Tibial artery (tissue), 4 donors: ENCODE data around the gene WIF1.

Source experiments
- DNase-seq, 2 donors: peaks; one replicate each; pipeline ENCODE4 v3.0.0-alpha.2; 2019
- H3K27ac ChIP-seq, 2 donors: fragments of 200-600 bp; sonication (generic) in 1 of 2; 1 replicate in 1 of 2; 2 replicates in 1 of 2; pipeline ENCODE4 v1.5.1; 2018 to 2019; ENCODE audit warnings: mild to moderate bottlenecking in 1 of 2
- H3K27me3 ChIP-seq, 2 donors: fragments of 200-600 bp; sonication (generic) in 1 of 2; one replicate each; pipeline versions ENCODE4 v1.5.1 to v1.6.0; 2016 to 2019
- H3K36me3 ChIP-seq, 3 donors: fragments of 200-600 bp; sonication (generic) in 2 of 3; one replicate each; pipeline ENCODE4 v1.5.1; 2016 to 2019; ENCODE audit warnings: mild to moderate bottlenecking in 2 of 3
- H3K4me1 ChIP-seq, 4 donors: fragments of 200-600 bp; sonication (generic) in 2 of 4; 1 replicate in 3 of 4; 2 replicates in 1 of 4; pipeline ENCODE4 v1.5.1; 2016 to 2019
- H3K4me3 ChIP-seq, 2 donors: fragments of 200-600 bp; sonication (generic) in 1 of 2; 1 replicate in 1 of 2; 2 replicates in 1 of 2; pipeline ENCODE4 v1.5.1; 2018 to 2019; ENCODE audit warnings: mild to moderate bottlenecking in 2 of 2
- H3K9me3 ChIP-seq, 3 donors: fragments of 200-600 bp; sonication (generic) in 1 of 3; one replicate each; pipeline ENCODE4 v1.5.1; 2016 to 2019
- intact Hi-C: fragments of 100-400 bp; cut with DNase I; formaldehyde crosslinking; loops from one replicate; pipeline ENCODE4 v1.15.0; 2023; ENCODE audit warnings: low total_unique reads
- TF ChIP-seq, protein P1 (sequence below), 2 experiments: fragments of 200-600 bp in 1 of 2; fragments of 450-650 bp in 1 of 2; IDR thresholded peaks; one replicate each; pipeline ENCODE4 v1.5.1; 2017 to 2019; ENCODE audit warnings: antibody characterized with exemption in 2 of 2, mild to moderate bottlenecking in 1 of 2, moderate library complexity in 1 of 2

Gene WIF1

GRCh38 chr12:65164774-65165173 is 43.7 kb upstream of the WIF1 start:
- TF ChIP-seq, protein P1, sequence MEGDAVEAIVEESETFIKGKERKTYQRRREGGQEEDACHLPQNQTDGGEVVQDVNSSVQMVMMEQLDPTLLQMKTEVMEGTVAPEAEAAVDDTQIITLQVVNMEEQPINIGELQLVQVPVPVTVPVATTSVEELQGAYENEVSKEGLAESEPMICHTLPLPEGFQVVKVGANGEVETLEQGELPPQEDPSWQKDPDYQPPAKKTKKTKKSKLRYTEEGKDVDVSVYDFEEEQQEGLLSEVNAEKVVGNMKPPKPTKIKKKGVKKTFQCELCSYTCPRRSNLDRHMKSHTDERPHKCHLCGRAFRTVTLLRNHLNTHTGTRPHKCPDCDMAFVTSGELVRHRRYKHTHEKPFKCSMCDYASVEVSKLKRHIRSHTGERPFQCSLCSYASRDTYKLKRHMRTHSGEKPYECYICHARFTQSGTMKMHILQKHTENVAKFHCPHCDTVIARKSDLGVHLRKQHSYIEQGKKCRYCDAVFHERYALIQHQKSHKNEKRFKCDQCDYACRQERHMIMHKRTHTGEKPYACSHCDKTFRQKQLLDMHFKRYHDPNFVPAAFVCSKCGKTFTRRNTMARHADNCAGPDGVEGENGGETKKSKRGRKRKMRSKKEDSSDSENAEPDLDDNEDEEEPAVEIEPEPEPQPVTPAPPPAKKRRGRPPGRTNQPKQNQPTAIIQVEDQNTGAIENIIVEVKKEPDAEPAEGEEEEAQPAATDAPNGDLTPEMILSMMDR (IDR thresholded peaks at IDR 0.05), result no peak
- Histone ChIP-seq H3K9me3 (no peaks in the 10 kb centered on the region), H3K4me1 (peaks cover 0 to 6% (median 3%) of the 10 kb centered on the region in 4 donors), H3K27me3 (peaks cover 0 to 21% of the 10 kb centered on the region in 2 donors), H3K27ac (no peak overlapping the region), H3K36me3 (no peaks in the 10 kb centered on the region), H3K4me3 (no peak overlapping the region)
- intact Hi-C loops, result loop anchor here (10.0 kb wide), 1 partner anchor 110 kb away; the partner anchor contains the start of gene MSRB3
- no peak for DNase-seq

GRCh38 chr12:65164244-65164643 is 43.1 kb upstream of the WIF1 start:
- H3K36me3 ChIP-seq, result no peaks in the 10 kb centered on the region
- no peak overlapping the region for H3K4me3 ChIP-seq
- intact Hi-C loops, result loop anchor here (10.0 kb wide), 1 partner anchor 111 kb away; the partner anchor contains the start of gene MSRB3
- no peak for DNase-seq
- peaks cover 0 to 6% (median 3%) of the 10 kb centered on the region in 4 donors for H3K4me1 ChIP-seq
- TF ChIP-seq, protein P1 (IDR thresholded peaks at IDR 0.05), result no peak
- no peaks in the 10 kb centered on the region for H3K9me3 ChIP-seq
- H3K27ac ChIP-seq, result no peak overlapping the region
- H3K27me3 ChIP-seq, result peaks cover 0 to 21% of the 10 kb centered on the region in 2 donors

- no peak for DNase-seq
- Histone ChIP-seq H3K27me3 (peaks cover 0 to 21% of the 10 kb centered on the region in 2 donors), H3K4me3 (no peak overlapping the region), H3K36me3 (no peaks in the 10 kb centered on the region), H3K4me1 (no peaks in the 10 kb centered on the region), H3K9me3 (no peaks in the 10 kb centered on the region), H3K27ac (no peak overlapping the region)
- intact Hi-C loops, result loop anchor here (10.0 kb wide), 1 partner anchor 112 kb away; the partner anchor contains the start of gene MSRB3
- TF ChIP-seq, protein P1 (IDR thresholded peaks at IDR 0.05), result no peak
These were observed 41.5 kb upstream of the WIF1 start for GRCh38 chr12:65162609-65163008.

- Histone ChIP-seq H3K9me3 (no peaks in the 10 kb centered on the region), H3K4me1 (no peaks in the 10 kb centered on the region), H3K36me3 (no peaks in the 10 kb centered on the region), H3K27me3 (peaks cover 0 to 15% of the 10 kb centered on the region in 2 donors), H3K27ac (no peak overlapping the region), H3K4me3 (no peak overlapping the region)
- intact Hi-C loops, result no loop called here
- no peak for DNase-seq
- TF ChIP-seq, protein P1 (IDR thresholded peaks at IDR 0.05), result no peak
These were observed 36.0 kb upstream of the WIF1 start for GRCh38 chr12:65157091-65157490.

DNA sequence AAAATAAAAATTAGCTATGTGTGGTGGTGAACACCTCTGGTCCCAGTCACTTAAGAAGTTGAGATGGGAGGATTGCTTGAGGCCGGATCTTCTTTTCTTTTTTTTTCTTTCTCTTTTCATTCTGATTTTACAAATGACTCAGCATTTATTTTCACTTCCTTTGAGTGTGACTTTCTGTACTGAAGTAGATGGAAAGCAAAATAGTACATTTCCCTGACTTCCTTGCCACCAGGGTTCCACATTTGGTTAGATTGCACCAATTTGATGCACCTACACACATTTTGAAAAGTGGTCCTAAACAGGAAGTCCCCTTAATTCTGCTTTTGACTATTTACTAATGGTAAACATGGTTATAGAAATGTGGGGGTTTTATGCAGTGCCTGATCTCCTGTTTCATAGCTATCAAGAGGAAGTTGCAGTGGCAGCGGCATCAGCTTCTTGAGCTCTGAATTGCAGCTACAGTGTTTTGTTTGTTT is 35.3 kb upstream of the WIF1 start:
- Histone ChIP-seq H3K27me3 (peaks cover 0 to 12% of the 10 kb centered on the region in 2 donors), H3K27ac (no peak overlapping the region), H3K9me3 (no peaks in the 10 kb centered on the region), H3K36me3 (no peaks in the 10 kb centered on the region), H3K4me1 (no peaks in the 10 kb centered on the region), H3K4me3 (no peak overlapping the region)
- TF ChIP-seq, protein P1 (IDR thresholded peaks at IDR 0.05), result no peak
- DNase-seq, result no peak
- intact Hi-C loops, result no loop called here

DNA sequence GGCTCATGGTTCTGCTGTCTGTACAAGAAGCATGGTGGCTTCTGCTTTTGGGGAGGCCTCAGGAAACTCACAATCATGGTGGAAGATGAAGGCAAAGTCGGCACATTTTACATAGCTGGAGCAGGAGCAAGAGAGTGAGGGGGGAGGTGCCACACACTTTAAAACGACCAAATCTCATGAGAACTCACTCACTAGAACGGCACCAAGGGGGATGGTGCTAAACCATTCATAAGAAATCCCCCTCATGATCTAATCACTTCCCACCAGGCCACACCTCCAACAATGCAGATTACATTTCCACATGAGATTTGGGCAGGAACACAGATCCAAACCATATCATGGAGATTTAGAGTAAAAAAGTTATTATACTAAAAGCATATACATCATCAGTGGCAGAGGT is 34.7 kb upstream of the WIF1 start:
- intact Hi-C loops, result no loop called here
- Histone ChIP-seq H3K27ac (no peak overlapping the region), H3K36me3 (no peaks in the 10 kb centered on the region), H3K9me3 (no peaks in the 10 kb centered on the region), H3K4me1 (no peaks in the 10 kb centered on the region), H3K4me3 (no peak overlapping the region), H3K27me3 (peaks cover 0 to 8% of the 10 kb centered on the region in 2 donors)
- TF ChIP-seq, protein P1 (IDR thresholded peaks at IDR 0.05), result no peak
- no peak for DNase-seq
